Germinal center (tissue), 1 donor: ENCODE results near the gene LMBR1.
"Not testable (repeated sequence)": the region's sequence is repeated elsewhere in the genome, so short reads cannot be mapped to it uniquely, and the experiment has no call there.

Experiments
- DNase-seq: peaks from one replicate; pipeline ENCODE4 v3.0.0; 2012; ENCODE audit warnings: mixed read lengths, low spot score

Gene LMBR1

DNA sequence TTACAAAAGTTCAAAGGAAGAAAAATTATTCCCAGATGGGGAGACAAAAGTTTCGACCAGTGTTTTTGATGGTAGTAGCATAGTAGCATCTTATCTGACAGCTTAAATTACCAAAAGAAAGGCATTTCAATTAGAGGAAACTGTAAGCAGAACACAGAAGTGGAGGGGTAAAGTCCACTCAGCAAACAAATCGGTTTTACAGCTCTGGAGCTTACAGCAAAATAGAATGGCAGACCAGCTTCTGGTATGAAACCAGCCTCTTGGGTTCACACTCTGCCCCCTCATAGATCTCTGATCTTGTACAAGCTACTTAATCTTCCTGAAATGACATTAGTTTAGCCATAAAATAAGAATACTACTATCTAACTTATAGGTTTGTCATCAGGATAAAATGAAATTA is 133.8 kb downstream of the LMBR1 start:
- no peak for DNase-seq

DNA sequence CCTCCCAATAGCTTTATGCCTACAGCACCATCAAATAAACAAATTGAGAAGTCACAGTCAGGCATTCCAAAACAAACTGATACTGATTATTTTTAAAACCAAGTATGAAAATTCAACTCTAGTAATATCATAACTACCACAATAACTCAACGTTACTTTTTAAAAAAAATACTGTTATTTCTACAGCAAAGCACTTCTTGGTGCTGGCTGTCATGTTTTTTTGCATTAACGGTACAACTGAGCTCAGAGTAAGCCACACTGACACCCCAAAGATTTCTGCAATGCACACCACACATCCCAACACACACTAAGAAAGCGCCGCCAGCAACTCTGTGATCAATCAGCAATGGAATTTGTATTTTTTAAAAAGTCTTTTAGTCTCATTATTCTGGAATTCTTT is 138.8 kb downstream of the LMBR1 start:
- DNase-seq = no peak

DNA sequence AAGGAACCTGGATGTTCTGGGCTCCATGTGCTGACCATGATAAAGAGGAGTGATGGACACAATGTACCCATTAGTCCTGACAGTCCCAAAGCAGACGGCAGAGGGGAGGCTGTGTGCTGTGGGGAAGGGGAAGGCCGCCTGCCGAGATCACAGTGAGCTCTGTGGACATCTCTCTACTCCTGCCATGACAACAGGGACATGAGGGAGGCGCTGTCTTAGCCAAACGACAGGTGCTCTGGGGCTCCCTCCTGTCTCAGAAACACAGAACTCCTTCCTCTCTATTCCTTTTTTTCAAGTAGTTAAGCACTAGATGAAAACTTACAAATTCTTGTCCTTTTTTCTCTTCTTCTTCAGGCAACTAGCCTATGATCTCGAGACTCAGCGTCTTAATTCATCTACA is 139.4 kb downstream of the LMBR1 start:
- no peak for DNase-seq

DNA sequence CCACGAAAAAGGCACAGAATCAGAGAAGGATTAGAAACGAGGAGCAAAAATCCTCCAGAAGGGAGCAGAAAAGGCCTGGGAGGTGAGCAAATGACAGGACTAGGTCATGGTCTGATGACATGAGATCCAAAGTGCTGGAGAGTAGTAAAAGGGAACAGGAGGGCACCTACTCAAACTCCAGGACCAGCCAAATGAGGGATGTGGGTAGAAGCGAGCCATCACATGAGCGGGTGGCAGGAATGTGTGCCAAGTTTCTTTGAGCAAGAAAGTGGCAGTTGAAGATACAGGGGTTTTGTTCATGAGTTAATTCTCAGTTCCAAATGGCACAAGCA is 139.8 kb downstream of the LMBR1 start:
- DNase-seq = no peak

DNA sequence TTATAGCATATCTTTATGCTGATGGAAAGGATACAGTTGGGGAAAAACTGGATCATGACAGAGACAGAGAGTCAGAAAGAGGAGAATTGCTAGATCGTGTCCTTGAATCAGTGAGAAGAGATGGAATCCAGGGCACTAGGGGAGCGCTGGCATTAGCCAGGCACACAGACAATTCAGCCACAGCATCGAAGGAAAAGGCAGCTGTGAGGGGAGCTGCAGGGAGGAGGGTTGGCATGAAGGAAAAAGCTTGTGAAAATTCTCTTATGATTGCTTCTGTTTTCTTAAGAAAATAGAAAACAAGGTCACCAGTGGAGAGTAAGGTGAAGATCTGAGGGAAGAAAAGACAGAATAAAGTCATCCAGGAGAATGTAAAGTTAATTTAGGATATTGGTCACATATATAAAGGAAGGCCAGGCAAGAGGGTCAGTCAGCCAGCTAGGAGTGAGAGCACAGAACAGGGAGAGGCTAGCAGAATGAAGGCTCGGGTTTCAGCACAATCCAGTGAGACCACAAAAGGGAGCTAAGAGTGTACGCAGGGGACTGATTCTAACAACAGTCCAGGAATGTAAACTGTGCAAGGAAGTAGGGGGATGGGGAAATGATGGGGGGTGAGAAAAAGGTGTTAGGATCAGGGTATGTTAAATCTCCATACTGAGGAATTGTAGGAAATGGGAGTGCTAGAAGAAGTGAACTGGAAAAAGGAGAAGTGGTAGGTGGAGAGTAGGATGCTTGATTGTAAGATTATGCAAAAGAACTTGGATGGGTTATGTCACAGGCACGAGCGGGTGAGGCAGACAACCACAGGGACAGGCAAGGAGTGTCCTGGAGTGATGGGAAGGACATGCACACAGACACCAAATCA is 140.4 kb downstream of the LMBR1 start:
- no peak for DNase-seq

DNA sequence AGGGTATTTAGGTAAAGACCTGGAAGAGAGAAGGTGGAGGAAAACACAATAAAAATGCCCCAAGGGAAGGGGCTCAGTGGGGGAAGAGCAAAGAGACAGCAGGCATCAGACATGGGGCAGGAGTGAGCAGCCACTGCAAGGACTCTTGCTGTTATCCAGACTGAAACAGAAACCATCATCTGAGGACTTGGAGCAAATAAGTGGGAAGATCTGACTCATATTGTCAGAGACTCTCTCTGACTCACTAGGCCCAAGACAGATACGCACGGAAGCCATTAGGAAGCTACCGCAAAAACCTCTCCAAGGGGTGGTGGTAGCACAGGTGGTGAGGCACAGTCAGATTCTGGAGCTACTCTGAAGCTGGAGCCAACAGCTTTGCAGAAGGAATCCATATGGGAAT is 141.7 kb downstream of the LMBR1 start:
- DNase-seq = no peak

DNA sequence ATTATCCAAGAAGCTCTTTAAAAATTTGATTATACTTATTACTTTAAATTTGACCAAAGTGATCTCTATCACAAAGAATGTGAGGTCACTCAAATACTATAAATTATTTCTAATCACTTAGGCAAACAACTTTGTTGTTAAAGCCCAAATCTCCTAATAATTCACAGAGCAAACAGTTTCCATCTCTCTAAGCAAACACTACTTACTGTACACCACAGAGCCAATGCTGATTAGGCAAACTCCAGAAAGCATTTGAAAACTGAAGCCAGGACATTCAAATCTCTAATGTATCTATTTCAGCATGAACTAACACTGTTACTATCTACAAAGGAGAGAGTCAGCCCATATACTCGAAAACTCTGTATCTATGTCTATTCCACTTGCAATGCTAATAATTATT is 145.3 kb downstream of the LMBR1 start:
- no peak for DNase-seq

DNA sequence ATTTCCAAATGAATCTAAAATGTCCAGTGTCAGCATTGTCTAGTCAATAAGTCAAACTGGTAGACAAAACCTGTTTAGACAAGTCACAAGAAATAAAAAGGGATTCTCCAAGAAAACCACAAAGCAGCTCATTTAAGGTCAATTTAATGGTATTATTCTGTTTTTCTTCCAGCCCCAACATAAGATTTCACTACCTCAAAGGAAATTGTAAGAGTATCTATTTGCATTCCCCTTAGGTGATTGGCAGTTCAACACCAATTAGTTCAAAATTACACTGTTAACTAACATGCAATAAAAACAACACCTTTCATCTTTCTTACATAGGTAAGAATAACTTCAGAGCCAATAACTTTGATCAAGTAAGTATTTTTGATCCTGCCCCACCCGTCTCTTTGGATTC is 146.1 kb downstream of the LMBR1 start:
- DNase-seq = no peak

DNA sequence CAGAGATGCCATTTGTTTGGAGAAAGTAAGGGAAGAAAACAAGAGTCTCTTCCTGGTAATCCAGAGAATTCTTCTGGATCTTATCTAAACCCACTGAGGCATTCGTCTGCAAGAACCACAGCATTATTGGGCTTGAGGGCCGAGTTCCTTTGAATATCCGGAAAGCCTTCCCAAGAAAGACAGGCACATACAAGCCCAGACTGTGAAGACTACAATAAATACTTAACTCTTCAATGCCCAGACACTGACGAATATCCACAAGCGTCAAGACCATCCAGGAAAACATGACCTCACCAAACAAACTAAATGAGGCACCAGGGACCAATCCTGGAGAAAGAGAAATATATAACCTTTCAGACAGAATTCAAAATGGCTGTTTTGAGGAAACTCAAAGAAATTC is 153.4 kb downstream of the LMBR1 start:
- DNase-seq = no peak

DNA sequence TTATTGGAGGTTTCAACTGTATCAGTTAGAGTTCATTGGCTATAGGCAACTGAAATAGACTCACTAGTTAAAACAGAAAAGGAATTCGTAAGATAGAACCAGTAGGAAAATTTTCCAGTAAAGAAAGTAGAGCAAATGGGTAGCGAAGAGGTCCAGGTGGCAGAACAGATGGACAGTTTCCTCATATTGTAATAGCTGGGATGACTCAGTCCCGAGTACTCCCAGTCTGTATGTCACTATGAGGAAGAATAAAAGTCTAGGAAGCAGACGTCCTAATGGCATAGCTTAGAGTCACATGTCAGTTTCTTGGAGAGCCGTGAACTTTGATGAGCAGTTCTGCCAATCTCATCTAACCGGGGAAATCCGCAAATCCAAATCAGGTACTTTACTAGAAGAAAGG is 157.1 kb downstream of the LMBR1 start:
- DNase-seq = no peak

DNA sequence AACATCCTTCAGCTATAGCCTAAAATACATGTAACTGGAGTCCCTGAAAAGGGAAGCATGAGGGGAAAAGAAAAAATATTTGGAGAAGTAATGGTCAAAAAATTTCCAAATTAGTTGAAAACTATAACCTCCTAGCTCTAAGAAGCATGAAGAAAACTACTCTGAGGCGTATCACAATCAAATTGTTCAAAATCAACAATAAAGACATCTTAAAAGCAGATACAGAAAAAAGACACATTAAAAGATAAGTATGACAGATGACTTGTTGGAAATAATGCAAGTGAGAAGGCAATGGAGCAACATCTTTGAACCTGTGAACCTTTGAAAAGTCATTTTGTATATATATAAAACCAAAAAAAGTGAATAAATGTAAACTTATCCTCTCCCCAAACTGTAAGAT is 159.3 kb downstream of the LMBR1 start:
- DNase-seq = no peak

DNA sequence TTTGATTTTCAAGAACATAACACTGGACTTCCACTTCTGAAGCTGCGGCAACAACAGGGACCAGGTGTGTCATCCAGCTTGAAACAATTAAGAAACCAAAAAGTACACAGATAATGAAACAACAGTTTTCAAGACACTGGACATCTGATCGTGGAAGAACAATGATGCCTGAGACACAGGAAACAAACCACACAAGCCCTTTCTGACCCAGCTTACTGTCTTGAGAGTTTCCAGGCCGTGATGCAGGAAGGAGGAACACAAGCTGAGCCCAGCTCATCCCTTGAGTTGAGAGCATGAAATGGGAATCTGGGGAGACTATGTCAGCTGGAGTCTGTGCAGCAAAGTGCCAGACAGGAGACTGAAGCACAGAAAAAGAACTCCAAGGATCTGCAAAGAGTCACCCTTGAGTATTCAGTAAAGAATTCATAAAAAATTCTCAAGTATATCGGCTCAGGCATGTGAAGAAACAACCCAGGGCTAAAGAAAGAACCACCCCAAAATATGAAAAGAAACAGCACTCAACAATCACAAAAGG is 160.8 kb downstream of the LMBR1 start:
- DNase-seq = no peak

DNA sequence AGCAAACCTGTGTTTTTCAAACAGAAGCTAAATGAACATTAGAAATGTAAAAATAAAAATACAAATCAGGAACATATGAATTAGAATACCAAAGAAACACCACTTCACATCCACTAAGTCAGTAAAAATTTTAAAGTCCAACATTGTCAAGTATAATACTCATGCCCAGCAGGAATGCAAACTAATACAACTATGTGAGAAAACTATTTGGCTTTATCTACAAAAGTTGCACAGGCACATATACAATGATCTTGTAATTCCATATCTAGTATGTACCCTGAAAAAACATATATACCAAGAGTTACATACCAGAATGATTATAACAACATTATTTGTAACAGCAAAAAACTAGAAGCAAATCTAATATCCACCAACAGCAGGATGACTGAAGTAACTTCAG is 161.3 kb downstream of the LMBR1 start:
- DNase-seq = no peak

DNA sequence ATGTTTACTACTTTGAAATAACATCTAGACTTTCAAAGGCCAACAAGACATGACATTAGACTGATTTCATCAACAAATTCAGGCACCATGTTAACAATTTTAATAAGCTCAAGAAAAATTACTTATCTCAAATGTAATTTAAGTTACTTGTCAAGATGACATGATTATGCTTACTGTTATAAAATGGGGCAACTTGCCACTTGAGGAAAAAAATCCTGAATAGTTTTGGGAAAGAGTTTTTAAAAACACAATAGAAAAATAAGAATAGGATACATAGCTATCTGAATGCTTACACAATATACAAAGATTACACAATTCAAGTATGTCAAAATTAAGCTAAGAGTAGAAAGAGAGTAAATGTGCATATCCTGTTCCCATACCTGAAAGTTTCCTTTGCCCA is 167.0 kb downstream of the LMBR1 start:
- DNase-seq = no peak

DNA sequence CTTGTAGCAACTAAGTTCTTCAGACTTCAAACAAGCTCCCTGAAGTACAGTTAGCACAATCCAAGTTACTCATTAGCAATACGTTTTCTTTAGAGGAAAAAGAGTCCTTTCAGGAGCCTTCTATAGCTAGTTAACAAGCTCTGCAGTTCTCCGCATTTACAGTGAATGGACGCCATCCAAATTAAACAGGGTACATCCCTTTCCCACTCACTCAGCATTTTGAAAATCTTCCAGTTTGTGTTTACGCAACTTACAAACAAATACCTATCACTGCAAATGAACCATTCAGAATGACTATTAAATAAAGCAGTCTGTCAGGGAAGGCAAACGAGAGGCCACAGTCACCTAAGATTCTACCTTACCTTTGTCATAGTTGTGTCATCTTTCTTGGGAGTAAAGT is 167.9 kb downstream of the LMBR1 start:
- DNase-seq = no peak

DNA sequence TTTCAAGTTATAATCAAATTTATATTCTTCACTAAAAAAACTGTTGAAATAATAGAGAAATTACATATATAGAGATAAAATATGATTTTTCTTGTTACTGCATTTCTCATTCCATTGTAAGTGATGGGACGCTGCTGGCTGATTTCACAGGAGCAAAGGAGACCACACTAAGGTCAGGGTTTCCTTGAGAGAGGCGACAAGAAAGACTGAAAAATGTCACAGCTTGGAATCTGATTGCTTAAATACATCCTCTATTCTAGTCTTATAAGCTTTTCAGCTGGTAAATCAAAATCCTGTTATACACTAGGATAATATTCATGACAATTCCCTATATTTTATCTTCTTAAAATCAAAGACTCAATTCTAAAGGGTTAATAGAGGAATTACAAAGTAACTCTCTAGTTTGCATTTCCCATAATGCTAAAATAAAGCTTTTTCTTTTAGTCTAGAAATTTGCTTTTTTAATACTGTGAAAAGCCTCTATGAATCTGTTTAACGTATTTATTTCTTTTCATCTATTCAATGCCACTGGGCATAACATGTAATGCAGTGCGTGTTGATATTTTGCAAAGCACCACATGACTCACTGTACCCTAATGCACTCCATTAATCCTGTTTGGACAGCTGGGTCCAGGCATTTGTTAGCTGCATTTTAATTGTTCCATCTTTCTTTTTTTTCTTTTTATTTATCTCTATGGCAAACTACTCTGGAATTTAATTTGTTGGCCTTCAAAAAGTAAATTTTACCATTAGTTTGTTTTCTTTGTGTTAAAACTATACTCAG is 170.7 kb downstream of the LMBR1 start:
- no peak for DNase-seq

DNA sequence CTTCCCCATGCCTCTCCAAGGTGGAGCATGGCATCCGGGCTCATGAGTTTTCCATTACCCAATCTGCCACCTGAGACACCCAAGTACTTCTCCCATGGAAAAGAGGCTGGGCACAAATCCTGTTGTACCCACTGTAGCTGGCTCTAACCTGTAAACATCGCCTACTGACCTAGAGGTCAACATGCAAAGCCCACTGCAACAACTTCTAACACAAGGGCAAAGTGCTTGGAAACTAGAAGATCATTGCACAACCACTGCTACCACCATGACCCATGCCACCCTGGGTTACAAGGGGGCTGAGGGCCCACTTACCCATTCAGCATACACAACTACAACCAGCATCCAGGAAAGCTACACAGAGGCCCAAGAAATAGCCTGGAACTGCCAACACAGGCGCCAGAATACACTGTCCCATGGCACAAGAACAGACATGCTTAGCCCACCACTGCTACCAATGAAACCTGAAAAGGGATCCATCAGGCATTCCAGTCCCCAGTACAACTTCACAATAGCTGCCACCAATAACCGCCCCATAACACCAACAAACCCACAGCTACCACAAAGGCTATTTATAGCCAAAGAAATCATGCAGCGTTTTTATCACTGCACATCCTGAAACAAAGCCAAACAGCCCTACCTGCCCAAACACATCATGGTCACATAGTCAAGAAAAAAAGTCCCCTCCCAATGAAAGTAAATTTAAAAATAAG is 189.1 kb downstream of the LMBR1 start:
- no peak for DNase-seq

DNA sequence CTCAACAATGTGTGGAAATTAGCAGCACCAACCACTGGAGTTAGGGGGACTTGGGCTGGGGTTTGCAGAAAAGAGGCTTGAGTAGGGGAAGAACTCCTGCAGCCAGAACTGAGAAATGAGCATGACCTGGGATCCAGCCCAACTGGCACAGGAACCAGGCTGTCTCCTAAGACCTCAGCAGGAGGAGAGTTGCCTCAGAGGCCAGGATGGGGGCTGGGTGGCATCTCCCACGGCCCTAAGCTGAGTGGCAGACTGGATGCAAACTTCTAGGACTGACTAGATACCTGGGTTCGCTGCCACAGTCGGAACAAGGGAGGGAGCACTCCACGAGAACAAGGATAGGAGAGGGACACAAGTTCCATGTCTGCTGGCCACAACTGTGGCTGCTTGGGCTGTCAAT is 189.8 kb downstream of the LMBR1 start:
- DNase-seq = no peak

DNA sequence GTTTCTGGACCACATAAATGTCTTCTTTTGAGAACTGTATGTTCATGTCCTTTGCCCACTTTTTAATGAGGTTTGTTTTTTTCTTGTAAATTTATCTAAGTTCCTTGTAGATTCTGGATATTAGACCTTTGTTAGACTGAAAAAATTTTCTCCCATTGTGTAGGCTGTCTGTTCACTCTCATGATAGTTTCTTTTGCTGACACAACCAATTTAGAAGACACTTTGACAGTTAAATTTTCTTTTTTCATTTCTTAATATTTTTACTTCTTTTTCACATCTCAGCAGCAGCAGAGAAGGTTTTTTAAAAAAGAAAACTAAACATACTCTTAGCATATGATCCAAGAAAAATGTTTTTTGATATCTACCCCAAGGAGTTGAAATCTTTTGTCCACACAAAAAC is 190.6 kb downstream of the LMBR1 start:
- no peak for DNase-seq

DNA sequence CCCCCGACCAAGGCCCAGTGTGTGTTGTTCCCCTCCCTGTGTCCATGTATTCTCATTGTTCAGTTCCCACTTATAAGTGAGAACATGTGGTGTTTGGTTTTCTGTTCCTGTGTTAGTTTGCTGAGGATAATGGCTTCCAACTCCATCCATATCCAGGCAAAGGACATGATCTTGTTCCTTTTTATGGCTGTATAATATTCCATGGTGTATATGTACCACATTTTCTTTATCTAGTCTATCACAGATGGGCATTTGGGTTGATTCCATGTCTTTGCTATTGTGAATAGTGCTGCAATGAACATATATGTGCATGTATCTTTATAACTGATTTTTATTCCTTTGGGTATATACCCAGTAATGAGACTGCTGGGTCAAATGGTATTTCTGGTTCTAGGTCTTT is 191.2 kb downstream of the LMBR1 start:
- DNase-seq = not testable (repeated sequence)

DNA sequence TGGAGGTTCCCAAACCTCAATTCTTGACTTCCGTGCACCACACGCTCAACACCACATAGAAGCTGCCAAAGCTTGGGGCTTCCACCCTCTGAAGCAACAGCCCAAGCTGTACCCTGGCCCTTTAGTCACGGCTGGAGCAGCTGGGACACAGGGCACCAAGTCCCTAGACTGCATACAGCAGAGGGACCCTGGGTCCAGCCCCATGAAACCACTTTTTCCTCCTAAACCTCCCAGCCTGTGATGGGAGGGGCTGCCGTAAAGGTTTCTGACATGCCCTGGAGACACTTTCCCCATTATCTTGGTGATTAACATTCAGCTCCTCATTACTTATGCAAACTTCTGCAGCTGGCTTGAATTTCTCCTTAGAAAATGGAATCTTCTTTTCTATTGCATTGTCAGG is 194.5 kb downstream of the LMBR1 start:
- not testable (repeated sequence) for DNase-seq

DNA sequence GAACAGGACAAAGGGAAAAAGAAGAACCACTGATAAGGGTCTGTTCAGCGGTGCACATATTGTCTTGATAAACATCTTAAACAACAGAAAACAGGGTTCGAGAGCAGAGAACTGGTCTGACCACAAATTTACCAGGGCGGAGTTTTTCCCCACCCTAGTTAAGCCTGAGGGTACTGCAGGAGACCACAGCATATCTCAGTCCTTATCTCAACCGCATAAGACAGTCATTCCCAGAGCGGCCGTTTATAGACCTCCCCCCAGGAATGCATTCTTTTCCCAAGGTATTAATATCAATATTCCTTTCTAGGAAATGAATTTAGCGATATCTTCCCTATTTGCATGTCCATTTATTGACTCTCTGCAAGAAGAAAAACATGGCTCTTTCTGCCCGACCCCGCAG is 195.7 kb downstream of the LMBR1 start:
- DNase-seq = not testable (repeated sequence)

DNA sequence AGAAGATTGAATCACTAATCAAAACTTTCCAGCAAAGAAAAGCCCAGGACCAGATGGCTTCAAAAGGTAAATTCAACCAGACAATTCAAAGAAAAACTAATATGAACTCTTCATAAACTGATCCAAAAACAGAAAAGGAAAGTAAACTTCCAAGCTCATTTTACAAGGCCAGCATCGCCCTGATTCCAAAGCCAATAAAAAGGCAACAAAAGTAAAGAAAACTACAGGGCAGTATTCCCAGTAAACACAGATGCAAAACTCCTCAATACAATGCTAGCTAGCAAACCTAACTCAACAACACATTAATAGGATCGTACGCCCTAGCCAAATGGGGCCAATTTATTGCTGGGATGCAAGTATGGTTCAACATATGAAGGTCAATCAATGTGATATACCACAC is 199.4 kb downstream of the LMBR1 start:
- no peak for DNase-seq
